A673 (cell line): ENCODE results near the gene LIN7B. TPM values are rescaled to one million over a fixed set of nuclear protein-coding genes. Genes with fewer than 3 reads are reported as not detected.

ENCODE experiments used
- BruUV-seq: library from RNA; stranded (reverse); fragments of 400-500 nt; replicated peaks from 2 replicates; lab custom pipeline; 2021; lab: Mats Ljungman, UMichigan
- CTCF ChIA-PET: fragments of 300-600 bp; sonication (Branson Sonifier 250); formaldehyde crosslinking; loops from one replicate; lab custom pipeline; 2022; ENCODE audit warnings: antibody characterized with exemption; lab: Charles Lee
- POLR2A ChIA-PET: fragments of 300-600 bp; sonication (Branson Sonifier 250); formaldehyde crosslinking; loops from one replicate; lab custom pipeline; 2022; ENCODE audit warnings: antibody characterized with exemption; ENCODE audit not compliant: low non-redundant PET; lab: Charles Lee
- DNase-seq: peaks from one replicate; pipeline ENCODE4 v3.0.0-alpha.2; 2015; ENCODE audit warnings: low spot score
- H3K27ac ChIP-seq: fragments of 200-600 bp; sonication (generic); 2 replicates; pipeline ENCODE4 v1.5.1; 2016; ENCODE audit warnings: mixed run types, low read depth, mild to moderate bottlenecking, mixed read lengths, antibody characterized with exemption, low read length; ENCODE audit not compliant: poor library complexity, severe bottlenecking
- H3K27me3 ChIP-seq: fragments of 200-600 bp; sonication (generic); replicated peaks from 2 replicates; pipeline ENCODE4 v1.6.1; 2017; ENCODE audit warnings: mixed run types, low read depth, mild to moderate bottlenecking, mixed read lengths, antibody characterized with exemption, low read length; ENCODE audit not compliant: insufficient read depth, poor library complexity
- H3K36me3 ChIP-seq: fragments of 200-600 bp; sonication (generic); 2 replicates; pipeline ENCODE4 v1.6.1; 2016; ENCODE audit warnings: mixed run types, mild to moderate bottlenecking, mixed read lengths, antibody characterized with exemption, low read length; ENCODE audit not compliant: insufficient read depth, poor library complexity, severe bottlenecking
- H3K4me1 ChIP-seq: fragments of 200-600 bp; sonication (generic); 2 replicates; pipeline ENCODE4 v1.6.1; 2017; ENCODE audit warnings: mixed run types, mild to moderate bottlenecking, mixed read lengths, antibody characterized with exemption, low read length; ENCODE audit not compliant: insufficient read depth, poor library complexity, severe bottlenecking
- H3K4me3 ChIP-seq: fragments of 200-600 bp; sonication (generic); 2 replicates; pipeline ENCODE4 v1.5.1; 2016; ENCODE audit warnings: low read depth, mixed run types, mild to moderate bottlenecking, mixed read lengths, low read length; ENCODE audit not compliant: poor library complexity, severe bottlenecking
- H3K9me3 ChIP-seq: fragments of 200-600 bp; sonication (generic); 2 replicates; pipeline ENCODE4 v1.6.1; 2016; ENCODE audit warnings: mixed run types, low read depth, mild to moderate bottlenecking, mixed read lengths, antibody characterized with exemption, low read length; ENCODE audit not compliant: poor library complexity, severe bottlenecking
- EZH2 ChIP-seq: fragments of 200-600 bp; sonication (generic); IDR thresholded peaks from 2 replicates; pipeline ENCODE4 v1.6.1; 2017; ENCODE audit warnings: borderline replicate concordance, low read depth, mild to moderate bottlenecking, mixed read lengths, antibody characterized with exemption, low read length; ENCODE audit not compliant: poor library complexity, severe bottlenecking
- intact Hi-C: fragments of 100-400 bp; cut with micrococcal nuclease; formaldehyde crosslinking; loops from one replicate; pipeline ENCODE4 v1.10.0; 2022; ENCODE audit not compliant: unreplicated experiment
- total RNA-seq: library from RNA; stranded (reverse); gene quantifications from 2 replicates; pipeline ENCODE4 v1.2.3, GENCODE V29; 2021
- TF ChIP-seq, protein P1 (sequence below): fragments of 300-800, 200-600 bp; sonication (generic); conservative IDR thresholded peaks from 2 replicates; pipeline ENCODE4 v1.5.1; 2017; ENCODE audit warnings: low read depth, mild to moderate bottlenecking, antibody characterized with exemption, low read length, moderate library complexity, mixed read lengths

Gene LIN7B
- total RNA-seq, 1 experiment from 2014 or later = 19.9 TPM

DNA sequence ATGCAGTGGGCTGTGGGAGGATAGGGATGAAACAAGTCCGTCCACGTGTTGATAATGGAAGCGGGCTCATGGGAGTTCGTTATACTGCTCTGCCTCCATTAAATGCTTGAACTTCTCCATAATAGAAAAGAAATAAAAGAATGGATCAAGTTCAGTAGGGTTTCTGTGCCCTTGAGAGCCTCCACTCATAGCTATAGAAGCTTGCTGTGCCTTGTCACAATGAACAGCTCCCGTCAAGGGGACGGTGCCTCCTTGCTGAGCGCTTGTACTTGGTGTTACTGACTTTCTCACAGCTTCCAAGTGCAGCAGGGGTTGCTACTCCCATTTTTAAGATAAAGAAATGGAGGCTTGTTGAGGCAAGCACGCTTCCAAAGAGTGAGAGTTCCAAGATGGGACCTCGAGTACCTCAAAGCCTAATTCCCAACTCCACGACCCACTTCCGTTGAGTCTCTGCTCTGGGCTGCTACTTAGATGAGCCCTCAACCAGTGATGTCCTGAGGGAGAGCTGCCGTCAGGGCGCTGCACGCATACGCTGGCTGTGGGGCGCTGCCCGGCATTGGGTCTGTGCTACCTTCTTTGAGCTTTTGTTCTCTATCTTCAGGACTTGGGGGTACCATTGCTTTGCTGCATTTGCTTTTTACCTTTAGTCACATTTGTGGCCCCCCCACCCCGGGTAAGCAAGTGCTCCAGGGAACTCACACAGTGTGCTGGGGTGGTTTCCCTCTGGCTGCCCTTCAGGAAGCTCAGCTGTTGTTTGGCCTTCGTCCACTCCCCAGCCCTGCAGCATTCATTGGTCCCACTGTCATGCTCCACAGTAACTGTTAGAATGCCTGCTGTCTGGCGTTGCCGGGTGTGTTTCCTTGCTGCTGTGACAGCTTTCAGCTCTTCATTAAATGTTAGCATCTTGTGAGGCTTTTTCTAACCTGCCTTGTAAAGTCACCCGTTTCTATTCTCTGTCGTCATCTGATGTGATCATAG, 19.4 kb upstream of the LIN7B start:
- H3K9me3 ChIP-seq = no peaks in the 10 kb centered on the region
- DNase-seq = no peak
- H3K27ac ChIP-seq = no peak overlapping the region
- no peaks in the 10 kb centered on the region for H3K27me3 ChIP-seq
- CTCF ChIA-PET = interaction anchor here (0.9 to 1.1 kb wide), 2 partner anchors 12 to 17 kb away, joined by 3 to 6 read pairs; no protein-coding TSS in a partner anchor
- intact Hi-C loops = loop anchor here (5.0 kb wide), 2 partner anchors 113 to 348 kb away; partner anchors contain the start of gene SLC17A7
- H3K4me1 ChIP-seq = no peaks in the 10 kb centered on the region
- TF ChIP-seq, protein P1, sequence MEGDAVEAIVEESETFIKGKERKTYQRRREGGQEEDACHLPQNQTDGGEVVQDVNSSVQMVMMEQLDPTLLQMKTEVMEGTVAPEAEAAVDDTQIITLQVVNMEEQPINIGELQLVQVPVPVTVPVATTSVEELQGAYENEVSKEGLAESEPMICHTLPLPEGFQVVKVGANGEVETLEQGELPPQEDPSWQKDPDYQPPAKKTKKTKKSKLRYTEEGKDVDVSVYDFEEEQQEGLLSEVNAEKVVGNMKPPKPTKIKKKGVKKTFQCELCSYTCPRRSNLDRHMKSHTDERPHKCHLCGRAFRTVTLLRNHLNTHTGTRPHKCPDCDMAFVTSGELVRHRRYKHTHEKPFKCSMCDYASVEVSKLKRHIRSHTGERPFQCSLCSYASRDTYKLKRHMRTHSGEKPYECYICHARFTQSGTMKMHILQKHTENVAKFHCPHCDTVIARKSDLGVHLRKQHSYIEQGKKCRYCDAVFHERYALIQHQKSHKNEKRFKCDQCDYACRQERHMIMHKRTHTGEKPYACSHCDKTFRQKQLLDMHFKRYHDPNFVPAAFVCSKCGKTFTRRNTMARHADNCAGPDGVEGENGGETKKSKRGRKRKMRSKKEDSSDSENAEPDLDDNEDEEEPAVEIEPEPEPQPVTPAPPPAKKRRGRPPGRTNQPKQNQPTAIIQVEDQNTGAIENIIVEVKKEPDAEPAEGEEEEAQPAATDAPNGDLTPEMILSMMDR = no peak
- no TSS peak for BruUV-seq
- POLR2A ChIA-PET = interaction anchor here (0.6 kb wide), 1 partner anchor 120 kb away, joined by 3 read pairs; no protein-coding TSS in a partner anchor
- H3K36me3 ChIP-seq = peaks cover 92% of the 10 kb centered on the region
- H3K4me3 ChIP-seq = no peak overlapping the region

DNA sequence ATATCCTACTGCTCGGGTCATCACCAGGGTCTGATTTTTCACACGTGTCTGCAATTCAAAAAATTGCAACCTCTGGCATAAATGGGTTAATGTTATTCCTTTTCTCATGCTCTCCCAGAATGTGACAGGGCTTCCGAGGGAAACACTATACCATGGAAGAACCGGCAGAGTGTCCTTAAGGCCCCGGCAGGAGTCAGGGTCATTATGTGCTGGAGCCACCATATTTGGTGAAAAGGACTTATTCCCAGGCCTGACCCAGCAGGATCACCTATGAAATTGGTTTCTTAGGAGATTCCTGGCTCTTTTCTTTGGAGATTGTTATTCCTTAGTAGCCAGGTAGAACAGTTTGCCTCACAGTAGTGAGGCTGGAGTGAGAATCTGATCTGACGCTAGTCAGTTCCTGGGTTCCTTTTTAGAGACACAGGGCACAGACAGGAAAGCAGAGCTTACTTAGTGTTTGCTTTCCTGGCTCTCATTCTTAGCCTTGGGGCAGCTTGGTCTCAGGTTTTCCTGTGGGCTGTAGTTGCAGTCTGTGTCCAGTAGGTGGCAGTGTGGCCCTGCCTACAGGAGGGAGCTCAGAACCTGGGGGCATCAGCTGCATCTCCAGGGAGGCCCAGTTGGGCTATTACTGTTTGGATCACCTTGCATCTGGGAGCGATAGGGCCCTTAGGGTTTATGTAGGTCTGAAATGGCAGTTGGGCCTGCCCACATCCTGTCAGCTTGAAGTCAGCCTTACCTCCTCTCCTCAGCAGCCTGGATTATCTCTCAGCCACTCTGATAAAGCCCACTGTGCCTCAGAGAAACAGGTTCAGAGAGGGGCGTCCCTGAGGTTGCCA, 16.5 kb upstream of the LIN7B start:
- CTCF ChIA-PET = interaction anchor here (0.5 to 2.0 kb wide), 23 partner anchors 9 to 178 kb away, joined by 3 to 43 read pairs (median 4); partner anchors contain the start of gene LIN7B
- no peak overlapping the region for H3K27ac ChIP-seq
- peak; percentile 90 for DNase-seq

DNA sequence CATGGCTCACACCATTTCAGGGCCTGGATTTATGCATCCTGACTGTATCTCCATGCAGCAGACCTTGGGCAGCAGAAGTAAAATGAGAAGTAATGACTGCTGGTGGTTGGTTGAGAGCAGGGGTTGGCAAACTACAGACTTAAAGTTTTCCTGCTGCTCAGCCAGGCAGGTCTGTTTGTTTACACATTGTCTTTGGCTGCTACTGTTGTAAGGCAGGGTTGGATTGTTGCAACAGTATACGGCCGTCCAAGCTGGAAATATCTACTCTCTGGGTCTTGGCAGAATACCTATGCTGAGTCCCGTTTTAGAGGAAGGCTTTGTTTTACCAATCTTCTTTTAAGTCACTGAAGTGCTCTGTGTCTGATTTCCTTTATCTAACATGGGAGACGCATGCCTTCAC, 15.4 kb upstream of the LIN7B start:
- no TSS peak for BruUV-seq
- no peak for TF ChIP-seq EZH2
- TF ChIP-seq, protein P1 = no peak
- CTCF ChIA-PET = interaction anchor here (1.3 kb wide), 1 partner anchor 112 kb away, joined by 6 read pairs; no protein-coding TSS in a partner anchor
- no peaks in the 10 kb centered on the region for H3K27me3 ChIP-seq
- peaks cover 89% of the 10 kb centered on the region for H3K36me3 ChIP-seq
- no peak for DNase-seq
- H3K9me3 ChIP-seq = no peaks in the 10 kb centered on the region
- no peak overlapping the region for H3K4me3 ChIP-seq
- intact Hi-C loops = loop anchor here (2.0 to 5.0 kb wide), 3 partner anchors 109 to 344 kb away; partner anchors contain the start of gene SLC17A7
- POLR2A ChIA-PET = no interaction called here
- peaks cover 18% of the 10 kb centered on the region for H3K4me1 ChIP-seq
- no peak overlapping the region for H3K27ac ChIP-seq

More for the DNA sequence above, 16.5 kb upstream of the LIN7B start:
- intact Hi-C loops = loop anchor here (2.0 to 5.0 kb wide), 3 partner anchors 110 to 345 kb away; partner anchors contain the start of gene SLC17A7
- no peaks in the 10 kb centered on the region for H3K27me3 ChIP-seq
- BruUV-seq = no TSS peak
- peaks cover 89% of the 10 kb centered on the region for H3K36me3 ChIP-seq
- peaks cover 7% of the 10 kb centered on the region for H3K4me1 ChIP-seq
- TF ChIP-seq EZH2 = no peak
- TF ChIP-seq, protein P1 = peak; percentile 99
- H3K9me3 ChIP-seq = no peaks in the 10 kb centered on the region
- POLR2A ChIA-PET = interaction anchor here (0.6 to 0.8 kb wide), 3 partner anchors 101 to 353 kb away, joined by 3 to 21 read pairs (median 10); no protein-coding TSS in a partner anchor
- no peak overlapping the region for H3K4me3 ChIP-seq
